Nephron progenitor cell (in vitro differentiated cells): ENCODE measurements around the gene FOXA3.

Experiments
- DNase-seq: peaks from one replicate; pipeline ENCODE4 v3.0.0; 2021
- H3K27ac Mint-ChIP-seq: 2 replicates; pipeline ENCODE4 v1.8.0; 2021; ENCODE audit warnings: mild to moderate bottlenecking, moderate library complexity, mixed read lengths
- H3K27me3 Mint-ChIP-seq: 2 replicates; pipeline ENCODE4 v1.8.0; 2021; ENCODE audit warnings: mild to moderate bottlenecking, low read depth, mixed read lengths; ENCODE audit not compliant: poor library complexity
- H3K36me3 Mint-ChIP-seq: 2 replicates; pipeline ENCODE4 v1.8.0; 2021; ENCODE audit warnings: low read depth, mixed read lengths
- H3K4me1 Mint-ChIP-seq: 2 replicates; pipeline ENCODE4 v1.8.0; 2021; ENCODE audit warnings: mixed read lengths
- H3K4me3 Mint-ChIP-seq: 2 replicates; pipeline ENCODE4 v1.8.0; 2021; ENCODE audit warnings: mild to moderate bottlenecking, moderate library complexity, mixed read lengths
- H3K9me3 Mint-ChIP-seq: 2 replicates; pipeline ENCODE4 v1.8.0; 2021; ENCODE audit warnings: mild to moderate bottlenecking, moderate library complexity, mixed read lengths
- TF ChIP-seq, protein P1 (sequence below): fragments of 200-600 bp; sonication (generic); IDR thresholded peaks from 2 replicates; pipeline ENCODE4 v1.5.0; 2021; ENCODE audit warnings: antibody characterized with exemption

Gene FOXA3

DNA sequence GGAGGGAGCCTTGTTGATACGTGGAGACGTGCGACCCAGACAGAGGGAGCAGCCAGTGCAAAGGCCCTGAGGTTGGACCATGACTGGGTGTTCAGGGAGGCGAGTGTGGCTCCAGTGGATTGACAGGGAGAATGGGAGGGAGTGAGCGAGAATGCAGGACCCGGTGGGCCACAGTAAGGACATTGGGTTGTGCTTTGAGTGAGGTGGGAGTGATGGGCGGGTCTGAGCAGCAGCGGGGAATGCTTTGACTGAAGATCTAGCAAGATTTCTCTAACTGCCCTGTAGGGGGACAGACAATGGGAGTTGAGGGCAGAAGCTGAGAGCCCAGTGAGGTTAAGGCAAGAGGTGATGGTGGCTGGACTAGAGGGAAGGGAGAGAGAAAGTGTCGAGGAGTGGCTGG, 58.2 kb downstream of the FOXA3 start:
- TF ChIP-seq, protein P1, sequence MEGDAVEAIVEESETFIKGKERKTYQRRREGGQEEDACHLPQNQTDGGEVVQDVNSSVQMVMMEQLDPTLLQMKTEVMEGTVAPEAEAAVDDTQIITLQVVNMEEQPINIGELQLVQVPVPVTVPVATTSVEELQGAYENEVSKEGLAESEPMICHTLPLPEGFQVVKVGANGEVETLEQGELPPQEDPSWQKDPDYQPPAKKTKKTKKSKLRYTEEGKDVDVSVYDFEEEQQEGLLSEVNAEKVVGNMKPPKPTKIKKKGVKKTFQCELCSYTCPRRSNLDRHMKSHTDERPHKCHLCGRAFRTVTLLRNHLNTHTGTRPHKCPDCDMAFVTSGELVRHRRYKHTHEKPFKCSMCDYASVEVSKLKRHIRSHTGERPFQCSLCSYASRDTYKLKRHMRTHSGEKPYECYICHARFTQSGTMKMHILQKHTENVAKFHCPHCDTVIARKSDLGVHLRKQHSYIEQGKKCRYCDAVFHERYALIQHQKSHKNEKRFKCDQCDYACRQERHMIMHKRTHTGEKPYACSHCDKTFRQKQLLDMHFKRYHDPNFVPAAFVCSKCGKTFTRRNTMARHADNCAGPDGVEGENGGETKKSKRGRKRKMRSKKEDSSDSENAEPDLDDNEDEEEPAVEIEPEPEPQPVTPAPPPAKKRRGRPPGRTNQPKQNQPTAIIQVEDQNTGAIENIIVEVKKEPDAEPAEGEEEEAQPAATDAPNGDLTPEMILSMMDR: no peak
- no peak overlapping the region for H3K4me3 Mint-ChIP-seq
- H3K9me3 Mint-ChIP-seq: no peaks in the 10 kb centered on the region
- H3K36me3 Mint-ChIP-seq: no peaks in the 10 kb centered on the region
- no peak overlapping the region for H3K27ac Mint-ChIP-seq
- peaks cover 37% of the 10 kb centered on the region for H3K27me3 Mint-ChIP-seq
- no peaks in the 10 kb centered on the region for H3K4me1 Mint-ChIP-seq
- no peak for DNase-seq
